GM18519 (cell line): Measurements from ENCODE around the gene C5orf15.

Source experiments
- ATAC-seq: cut with Tn5 transposase; IDR thresholded peaks from one replicate; pipeline ENCODE4 v1.9.1; 2021; ENCODE audit warnings: mild to moderate bottlenecking, moderate library complexity; ENCODE audit not compliant: unreplicated experiment, low FRiP score

C5orf15 gene

DNA sequence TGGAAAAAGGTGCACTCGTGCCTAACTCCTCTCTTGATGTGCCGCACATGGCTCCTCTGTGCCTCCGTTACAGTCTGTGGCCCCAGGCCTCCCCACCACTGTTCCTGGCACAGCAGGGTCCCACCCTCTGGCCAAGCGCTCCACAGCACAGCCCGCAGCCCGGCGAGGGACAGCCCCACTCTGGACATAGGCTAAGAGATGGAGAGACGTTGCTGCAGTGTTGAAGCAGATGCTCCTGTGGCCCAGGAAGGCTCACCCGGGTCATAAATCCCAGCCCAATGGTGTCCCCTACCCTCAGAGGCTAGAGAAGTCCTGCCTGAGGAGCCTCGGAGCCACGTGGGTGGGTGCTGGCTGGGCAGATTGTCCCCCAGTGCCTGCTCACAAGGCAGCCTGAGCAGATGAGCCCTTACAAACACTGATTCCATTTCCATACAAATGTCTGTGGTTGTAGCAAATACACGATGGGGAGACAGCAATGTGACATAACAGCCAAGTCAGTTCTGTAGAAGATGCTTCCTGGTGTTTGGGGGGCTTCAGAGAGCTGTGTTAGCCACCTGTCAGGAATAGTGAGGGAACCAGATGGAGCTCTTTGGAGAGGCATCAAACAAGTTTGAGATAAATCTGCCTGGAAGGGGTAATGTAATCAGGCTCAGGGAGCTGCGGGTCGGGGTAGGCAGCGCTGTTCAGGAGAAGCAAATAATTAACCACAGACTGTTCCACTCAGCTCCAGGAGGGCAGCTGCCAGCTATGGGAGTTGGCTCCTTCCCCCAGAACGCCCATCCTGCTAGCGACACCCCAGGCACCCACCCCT, 41.7 kb downstream of the C5orf15 start:
- ATAC-seq: no peak

DNA sequence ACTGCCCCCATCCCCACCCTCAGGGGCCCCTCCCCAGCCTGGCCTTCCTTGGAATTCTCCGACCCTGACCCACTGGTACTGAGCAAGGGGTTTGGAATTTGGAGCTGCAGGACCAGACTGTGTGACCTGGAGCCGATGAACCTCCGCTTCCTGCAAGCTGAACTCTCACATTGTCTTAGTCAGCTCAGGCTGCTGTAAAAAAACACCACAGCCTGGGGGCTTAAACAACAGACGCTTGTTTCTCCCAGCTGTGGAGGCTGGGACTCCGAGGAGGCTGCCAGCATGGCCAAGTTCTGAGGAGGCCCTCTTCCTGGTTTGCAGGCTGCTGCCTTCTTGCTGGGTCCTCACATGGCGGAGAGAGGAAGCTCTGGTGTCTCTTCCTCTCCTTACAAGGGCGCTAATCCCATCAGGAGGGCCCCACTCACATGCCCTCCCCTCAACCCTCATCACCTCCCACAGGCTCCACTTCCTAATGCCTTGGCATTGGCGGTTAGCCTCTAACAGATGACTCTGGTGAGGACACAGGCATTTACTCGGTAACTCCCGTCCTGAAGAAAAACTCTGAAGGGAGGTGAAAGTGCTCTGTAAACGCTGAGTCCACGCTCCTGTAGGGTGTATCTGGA, 42.4 kb downstream of the C5orf15 start:
- ATAC-seq: no peak

DNA sequence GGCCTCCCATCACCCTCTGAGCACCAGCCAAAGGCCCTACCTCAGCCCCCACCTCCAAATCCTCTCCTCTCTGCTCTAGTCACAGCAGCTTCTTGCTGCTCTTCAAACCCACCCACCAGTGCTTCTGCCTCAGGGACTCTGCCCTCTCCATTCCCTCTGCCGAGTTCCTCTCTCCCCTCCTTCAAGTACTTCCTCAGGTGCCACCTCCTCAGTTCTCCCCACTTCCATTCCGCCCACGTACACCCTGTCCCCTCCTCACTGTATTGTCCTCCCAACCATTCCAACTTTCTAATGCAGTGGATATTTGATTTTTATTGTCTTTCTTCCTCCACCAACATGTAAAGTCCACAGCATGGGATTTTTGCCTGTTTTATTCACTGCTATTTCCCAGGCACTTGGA, 43.2 kb downstream of the C5orf15 start:
- ATAC-seq: no peak

DNA sequence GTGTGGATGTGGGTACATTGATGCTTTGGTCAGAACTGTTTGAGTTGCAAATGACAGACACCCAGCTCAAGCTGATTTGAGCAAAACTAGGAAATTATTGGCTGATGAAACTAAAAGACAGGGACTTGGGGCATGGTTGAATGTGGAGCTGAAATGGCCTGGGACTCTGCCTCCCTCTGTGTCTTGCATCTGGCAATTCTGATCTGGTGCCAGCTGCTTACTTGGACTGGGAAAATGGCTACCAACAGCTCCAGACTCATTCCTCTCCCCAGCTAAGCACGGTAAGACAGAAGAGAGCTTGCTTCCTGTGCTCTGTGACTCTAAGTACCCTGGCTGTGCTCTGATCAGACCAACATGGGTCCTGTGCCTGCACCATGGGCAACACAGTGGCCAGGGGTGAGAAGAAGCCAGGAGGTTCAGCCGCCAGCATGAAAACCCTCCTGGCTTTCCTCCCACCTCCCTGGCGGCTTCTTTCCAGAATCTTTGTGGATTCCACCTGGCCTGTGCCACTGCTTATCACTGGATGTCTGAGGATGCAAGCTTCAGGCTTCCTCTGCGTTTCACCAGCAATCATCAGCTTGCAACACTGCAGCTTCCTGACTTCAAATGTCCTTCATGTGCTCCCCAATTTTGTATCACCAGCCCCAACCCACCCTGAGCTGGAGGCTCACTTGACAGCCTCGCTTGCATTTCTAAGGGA, 44.1 kb downstream of the C5orf15 start:
- ATAC-seq: no peak

DNA sequence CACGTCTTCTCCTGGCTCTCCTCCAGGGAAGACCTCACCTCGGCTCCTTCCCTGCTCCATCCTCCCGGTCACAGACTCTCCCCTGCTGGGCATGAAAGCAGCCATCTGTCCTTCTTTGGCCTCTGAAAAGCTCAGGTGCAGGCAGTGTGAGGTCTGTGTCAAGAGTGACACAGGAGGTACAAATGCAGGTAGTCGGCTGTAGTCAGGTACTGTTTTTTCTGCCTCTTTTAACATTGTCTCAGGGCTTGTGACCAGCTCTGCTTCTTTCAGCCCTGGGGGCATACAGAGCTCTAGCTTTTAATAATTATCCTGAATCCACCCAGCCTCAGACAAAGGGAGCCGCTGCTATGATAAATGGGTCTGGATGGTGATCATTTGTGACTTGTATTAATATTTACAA, 46.4 kb downstream of the C5orf15 start:
- ATAC-seq: no peak

DNA sequence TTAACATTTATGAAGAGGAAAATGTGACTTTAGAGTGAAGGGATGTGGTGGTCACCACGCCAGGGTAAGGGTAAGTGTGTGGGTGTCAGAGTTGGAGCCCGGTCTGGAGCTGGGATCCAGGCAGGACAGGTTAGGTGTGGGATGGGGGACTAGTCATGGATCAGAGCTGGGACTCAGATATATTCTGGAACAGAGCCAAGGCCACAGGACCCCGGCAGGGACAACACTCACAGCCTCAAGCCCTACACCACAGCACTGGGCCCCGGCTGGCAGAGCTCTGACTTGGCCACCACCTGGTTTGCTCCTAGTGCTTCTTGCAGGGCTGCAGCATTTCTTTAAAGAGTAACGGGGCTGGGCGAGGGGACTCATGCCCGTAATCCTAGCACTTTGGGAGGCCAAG, 47.4 kb downstream of the C5orf15 start:
- no peak for ATAC-seq

DNA sequence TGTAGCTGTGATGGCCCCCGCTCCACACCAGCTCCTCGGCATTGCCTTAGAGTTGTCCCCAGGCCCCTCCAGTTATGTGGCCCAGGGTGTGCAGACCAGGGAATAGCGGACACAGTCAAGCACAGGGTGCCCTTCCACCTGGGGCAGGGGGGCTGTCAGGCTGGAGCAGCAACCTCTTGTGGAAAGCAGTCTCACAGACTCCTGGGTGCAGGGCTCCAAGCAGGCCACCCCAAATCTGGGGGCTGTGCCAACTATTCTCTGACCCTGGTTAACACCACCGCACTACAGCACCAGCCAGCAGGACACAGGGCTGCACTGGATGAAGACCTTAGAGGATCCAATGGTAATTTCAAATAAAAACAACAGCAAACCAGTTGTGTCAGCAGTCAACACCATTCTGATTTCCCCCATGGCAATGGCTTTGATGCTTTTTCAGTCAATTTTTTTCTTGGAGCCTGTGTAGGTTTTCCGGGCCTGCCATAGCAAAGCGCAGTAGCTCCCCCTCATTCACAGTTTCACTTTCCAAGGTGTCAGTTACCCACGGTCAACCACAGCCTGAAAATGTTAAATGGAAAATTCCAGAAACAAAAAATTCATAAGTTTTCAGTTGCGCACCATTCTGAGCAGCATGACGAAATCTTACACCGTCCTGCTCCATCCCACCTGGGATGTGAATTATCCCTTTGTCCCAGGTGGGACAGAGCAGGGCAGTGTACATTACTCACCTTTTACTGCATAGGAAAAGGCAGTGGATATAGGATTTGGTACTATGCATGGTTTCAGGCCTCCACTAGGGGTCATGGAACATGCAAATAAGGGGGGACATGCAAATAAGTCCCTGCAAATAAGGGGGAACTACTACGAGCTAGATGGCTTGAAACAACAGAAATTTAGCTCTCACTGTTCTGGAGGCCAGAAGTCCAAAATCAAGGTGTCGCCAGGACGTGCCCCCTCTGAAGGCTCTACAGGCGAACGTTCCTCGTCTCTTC, 49.0 kb downstream of the C5orf15 start:
- ATAC-seq: no peak

DNA sequence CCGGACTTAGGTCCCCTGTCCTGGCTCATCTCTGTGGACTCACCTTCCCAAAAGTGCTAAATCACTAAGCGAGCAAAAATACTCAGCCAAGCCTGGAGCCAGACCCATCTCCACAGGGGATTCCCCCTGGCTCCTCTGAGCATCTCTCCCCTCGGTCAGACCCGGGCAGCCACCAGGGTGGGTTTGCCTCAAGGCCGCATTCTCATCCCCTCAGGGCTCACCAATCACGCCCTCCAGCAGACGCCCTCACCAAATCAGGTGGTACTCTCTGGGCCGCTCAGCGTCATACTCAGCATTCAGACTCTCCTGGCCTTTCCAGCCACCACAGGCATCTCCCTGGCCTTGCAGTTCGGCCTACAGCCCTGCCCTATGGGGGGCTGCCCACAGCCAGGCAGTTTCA, 49.7 kb downstream of the C5orf15 start:
- ATAC-seq: no peak

DNA sequence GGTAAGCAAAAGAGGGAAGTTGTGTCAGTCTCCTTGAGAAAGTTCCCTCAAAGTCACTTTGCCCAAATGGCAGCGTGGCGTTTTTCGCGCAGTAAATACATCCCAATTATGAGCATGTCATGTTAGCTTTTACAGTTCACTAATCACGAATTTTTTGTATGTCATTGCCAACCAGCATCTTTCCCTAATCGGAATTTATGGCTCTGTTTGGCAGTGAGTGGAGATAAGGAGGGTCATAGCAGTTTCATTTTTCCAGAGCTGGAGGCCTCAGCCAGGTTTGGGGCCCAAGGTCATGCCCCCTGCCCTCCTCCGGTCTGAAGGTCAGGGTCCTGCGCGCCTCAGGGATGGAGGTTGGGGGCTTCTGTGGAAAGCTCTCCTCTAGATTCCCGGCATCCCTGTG, 50.1 kb downstream of the C5orf15 start:
- no peak for ATAC-seq

DNA sequence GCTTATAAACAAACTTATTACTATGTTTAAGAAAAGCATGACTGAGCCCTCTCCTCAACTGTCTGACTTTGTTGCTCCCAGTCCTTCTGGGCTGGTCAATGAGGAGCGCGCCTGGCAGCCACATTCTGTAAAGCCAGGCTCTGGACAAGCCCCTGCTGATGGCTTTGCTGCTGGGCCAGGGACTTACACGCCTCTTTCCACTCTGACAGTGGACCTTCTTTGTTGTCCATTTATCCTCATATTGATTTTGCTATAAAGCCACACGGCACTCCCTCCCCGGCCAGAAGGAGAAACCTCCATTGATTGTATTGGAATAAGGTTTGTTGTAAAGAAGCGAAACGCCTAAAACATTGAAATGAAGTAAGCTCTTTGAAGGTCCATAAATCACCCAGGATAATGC, 50.6 kb downstream of the C5orf15 start:
- no peak for ATAC-seq

DNA sequence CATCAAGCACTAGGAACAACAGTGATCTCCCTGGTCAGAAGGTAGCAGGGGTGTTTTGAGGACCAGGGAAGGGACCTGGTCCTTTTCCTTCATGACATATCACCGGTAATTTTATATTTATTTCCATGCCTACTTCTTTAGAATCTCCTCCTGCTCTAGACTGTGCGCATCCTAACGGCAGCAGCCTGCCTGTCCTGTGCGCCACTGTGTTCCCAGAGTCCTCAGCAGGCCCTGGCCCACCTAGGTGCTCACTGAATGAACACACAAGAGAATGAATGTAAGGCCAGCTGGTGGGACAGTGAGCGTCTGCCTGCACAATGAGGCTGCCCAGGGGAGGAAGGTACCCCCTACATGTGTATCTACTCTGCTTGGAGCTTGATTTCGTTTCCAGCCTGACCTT, 51.5 kb downstream of the C5orf15 start:
- no peak for ATAC-seq

DNA sequence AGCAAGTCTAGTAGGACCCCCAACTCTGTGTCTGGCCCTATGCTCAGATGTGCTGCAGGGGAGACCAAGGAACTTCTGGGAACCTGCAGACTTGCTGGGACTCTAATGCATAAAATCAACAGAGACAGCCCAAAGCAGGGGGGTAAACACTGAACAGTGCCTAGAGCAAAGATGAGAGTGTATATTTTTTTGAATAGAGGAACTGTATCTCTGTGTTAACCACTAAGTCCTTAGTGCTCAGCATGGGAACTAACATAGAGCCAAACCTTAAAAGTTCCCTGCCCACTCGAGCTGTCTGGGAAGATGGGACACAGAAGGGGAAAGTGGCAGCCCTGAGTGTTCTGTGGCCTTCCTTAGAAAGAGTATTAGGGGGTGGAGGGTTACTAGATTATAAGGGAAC, 51.9 kb downstream of the C5orf15 start:
- no peak for ATAC-seq

DNA sequence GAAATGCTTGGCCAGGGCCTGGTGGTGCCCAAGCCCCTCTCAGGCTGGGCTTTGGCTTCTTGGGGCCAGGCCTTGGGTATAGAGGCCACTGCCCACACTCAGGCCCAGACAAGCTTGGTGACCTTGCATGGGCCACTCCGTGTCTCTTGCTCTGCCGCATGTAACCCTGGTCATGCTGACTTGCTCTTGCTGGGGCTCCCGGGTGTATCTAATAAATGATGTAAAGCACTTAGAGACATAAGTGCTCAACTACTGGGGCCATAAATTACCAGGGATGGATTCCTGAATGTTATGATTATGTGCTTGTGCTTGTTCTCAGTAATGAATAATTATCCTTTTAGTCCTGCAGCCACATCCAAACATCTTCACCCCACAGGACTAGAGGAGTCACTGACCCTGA, 54.0 kb downstream of the C5orf15 start:
- ATAC-seq: no peak

DNA sequence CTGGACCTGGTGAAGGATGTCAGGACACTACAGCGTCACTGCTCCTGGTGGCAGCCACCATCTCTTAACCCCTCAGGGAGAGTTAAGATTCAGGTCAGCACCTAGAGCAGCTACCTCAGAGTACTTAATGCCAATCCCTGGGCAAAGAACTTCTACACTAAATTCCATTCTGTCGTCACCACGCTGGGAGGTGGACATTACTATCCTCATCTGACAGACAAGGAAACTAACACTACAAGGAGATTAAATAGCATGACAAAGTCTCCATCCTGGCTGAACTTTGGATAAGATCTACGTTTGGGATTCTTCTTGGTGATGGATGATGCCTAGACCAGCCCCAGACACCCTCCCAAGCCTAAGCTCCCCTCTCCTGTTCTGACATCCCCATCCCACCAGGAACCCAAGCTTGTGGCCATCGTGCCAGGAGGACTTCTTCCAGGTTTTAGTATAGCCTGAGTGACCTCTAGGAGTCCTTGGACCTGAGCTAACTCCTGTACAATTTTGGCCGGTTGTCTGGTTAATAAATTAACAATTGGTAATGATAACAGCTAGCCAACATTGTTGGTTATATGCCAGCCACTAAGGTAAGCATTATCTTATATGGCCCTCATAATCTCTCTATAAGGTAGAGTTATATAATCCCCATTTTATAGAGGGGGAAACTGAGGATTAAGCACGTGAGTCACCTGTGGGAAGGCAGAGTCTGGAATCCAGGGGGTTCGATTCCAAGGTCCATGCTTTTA, 54.8 kb downstream of the C5orf15 start:
- no peak for ATAC-seq

DNA sequence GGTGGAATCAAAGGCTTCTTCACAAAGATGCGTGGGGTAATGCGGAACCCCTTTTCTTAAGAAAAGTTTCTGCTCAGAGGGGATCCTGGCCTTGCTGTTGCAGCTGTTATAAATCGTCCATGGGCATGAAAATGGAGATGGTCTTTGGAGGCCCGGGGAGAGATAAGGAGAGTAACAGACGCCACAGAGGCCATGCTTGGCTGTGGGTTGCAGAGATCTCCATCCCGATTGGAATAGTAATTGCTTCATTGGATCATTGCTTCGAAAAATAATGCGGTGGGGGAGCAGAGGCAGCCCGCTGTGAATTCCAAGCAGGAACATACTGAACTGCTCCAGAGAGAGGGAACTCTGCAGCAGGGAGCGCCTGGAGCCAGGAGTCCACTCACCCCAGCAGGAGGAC, 55.5 kb downstream of the C5orf15 start:
- no peak for ATAC-seq

DNA sequence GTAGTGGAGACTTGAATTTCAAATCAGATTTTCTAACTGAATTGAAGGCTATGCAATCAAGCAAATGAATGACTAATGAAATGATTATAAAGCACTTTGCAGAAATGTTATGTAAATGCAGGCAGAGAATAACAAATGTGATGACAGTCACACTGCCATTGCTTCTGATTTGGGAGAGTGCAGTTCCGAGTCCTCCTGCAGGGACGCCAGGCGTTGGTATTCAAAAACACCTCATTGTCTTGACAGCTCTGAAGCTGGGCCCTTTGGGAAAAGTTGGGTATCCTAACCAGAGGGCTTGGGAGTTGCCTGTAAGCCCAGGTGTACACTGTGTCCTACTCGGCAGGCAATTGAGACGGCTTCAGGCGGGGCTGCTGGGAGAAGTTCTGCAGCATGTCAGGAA, 57.9 kb downstream of the C5orf15 start:
- no peak for ATAC-seq

DNA sequence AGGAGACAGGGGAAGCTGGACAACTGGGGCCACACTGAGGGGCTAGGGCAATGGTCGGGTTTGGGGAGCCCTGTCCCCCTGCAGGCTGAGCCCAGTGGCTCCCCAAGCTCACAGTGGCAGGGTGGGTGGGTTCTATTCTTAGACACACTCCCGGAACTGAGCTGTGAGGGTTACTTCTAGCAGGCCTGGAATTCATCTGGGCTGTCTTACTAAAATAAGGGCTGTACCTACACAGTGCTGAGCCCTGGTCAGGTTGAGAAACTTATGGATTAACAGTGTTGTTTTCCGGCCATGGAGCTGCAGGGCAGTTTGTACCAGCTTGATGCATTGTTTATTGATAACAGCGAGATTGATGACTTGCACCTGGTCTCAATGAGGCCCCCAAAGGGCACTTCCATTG, 58.8 kb downstream of the C5orf15 start:
- no peak for ATAC-seq

DNA sequence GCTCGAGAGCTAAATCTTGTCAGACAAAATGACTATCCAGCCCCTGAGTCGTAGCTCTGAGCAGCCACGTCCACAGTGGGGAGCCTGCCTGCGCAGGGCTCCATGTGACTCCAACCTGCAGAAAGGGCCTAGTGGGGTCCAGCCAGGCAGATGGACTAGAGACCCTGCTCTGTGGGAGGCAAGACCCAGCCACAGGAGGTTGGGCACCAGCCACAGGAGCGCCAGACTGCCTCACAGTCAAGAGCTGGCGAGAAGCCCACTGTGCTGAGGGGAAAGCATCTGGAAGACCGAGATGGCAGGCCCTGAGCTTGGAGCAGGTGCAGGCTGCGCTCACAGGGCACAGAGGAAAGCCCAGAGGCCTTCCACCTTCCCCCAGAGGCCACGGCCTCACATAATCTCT, 61.4 kb downstream of the C5orf15 start:
- no peak for ATAC-seq

DNA sequence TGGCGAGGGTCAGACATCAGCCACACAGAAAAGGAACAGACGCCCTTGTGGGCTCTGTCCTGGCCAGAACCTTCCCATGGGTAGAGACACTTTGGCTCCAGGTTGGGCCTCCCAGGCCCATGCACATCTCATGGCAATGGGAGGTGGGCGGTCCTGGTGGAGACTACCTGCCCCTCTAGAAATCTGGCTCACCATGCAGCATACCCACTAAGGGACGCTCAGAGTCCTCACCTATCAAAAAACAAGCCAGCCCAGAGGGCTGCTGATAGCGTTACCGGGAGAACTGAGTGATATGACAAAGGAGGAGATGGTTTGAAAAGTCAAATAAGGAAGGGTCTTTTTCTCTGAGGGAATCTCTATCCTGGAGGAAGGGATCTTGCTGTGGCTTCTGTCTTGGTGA, 62.1 kb downstream of the C5orf15 start:
- ATAC-seq: no peak
